ENCODE measurements around the gene MMP23B.
"Not testable (repeated sequence)": the region's sequence is repeated elsewhere in the genome, so short reads cannot be mapped to it uniquely, and the experiment has no call there.

DNA sequence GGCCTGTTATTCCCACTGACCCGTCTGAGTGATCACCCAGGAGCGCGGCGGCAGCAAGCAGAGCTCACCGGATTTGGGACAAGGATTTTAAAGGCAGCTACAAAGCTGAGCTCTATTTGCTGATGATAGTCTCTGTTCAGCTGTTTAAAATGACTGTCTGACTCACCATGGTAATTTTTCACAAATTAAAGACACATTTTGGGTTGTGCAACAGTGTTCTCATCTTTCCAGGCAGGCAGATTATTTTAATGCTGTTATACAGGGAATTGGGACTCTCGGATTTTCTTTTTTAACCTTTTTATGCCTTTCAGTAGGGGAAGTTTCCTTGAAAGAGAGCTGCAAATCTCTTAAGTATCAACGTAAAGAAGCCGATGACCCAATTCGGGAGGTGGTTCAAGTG, 30.4 kb downstream of the MMP23B start:
- TF ChIP-seq, protein P1, sequence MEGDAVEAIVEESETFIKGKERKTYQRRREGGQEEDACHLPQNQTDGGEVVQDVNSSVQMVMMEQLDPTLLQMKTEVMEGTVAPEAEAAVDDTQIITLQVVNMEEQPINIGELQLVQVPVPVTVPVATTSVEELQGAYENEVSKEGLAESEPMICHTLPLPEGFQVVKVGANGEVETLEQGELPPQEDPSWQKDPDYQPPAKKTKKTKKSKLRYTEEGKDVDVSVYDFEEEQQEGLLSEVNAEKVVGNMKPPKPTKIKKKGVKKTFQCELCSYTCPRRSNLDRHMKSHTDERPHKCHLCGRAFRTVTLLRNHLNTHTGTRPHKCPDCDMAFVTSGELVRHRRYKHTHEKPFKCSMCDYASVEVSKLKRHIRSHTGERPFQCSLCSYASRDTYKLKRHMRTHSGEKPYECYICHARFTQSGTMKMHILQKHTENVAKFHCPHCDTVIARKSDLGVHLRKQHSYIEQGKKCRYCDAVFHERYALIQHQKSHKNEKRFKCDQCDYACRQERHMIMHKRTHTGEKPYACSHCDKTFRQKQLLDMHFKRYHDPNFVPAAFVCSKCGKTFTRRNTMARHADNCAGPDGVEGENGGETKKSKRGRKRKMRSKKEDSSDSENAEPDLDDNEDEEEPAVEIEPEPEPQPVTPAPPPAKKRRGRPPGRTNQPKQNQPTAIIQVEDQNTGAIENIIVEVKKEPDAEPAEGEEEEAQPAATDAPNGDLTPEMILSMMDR (IDR thresholded peaks at IDR 0.05): not testable (repeated sequence)
- not testable (repeated sequence) for TF ChIP-seq POLR2A (IDR thresholded peaks at IDR 0.05)

Data from tibial nerve (tissue), 3 donors.